T-helper 2 cell (primary cell): ENCODE measurements around the gene ADGRB3.
"Not testable (repeated sequence)": the region's sequence is repeated elsewhere in the genome, so short reads cannot be mapped to it uniquely, and the experiment has no call there.

Experiments used
- DNase-seq, 5 experiments: peaks; one replicate each; pipeline versions ENCODE4 v3.0.0 to v3.0.0-alpha.2; 2012 to 2022

The ADGRB3 gene

GRCh38 chr6:68852791-68853190, 217.7 kb downstream of the ADGRB3 start:
- DNase-seq = no peak

DNA sequence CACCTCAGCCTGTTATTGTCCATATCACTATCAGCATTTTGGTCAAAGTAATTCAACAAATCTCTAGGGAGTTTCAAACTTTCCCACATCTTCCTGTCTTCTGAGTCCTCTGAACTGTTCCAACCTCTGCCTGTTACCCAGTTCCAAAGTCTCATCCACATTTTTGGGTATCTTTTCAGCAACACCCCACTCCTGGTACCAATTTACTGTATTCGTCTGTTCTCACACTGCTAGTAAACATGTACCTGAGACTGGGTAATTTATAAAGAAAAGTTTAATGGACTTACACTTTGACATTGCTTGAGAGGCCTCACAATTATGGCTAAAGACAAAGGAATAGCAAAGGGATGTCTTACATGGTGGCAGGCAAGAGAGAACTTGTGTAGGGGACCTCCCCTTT, 224.2 kb downstream of the ADGRB3 start:
- DNase-seq = no peak

- no peak for DNase-seq
Measured at GRCh38 chr6:68868646-68869045, 233.6 kb downstream of the ADGRB3 start.

DNA sequence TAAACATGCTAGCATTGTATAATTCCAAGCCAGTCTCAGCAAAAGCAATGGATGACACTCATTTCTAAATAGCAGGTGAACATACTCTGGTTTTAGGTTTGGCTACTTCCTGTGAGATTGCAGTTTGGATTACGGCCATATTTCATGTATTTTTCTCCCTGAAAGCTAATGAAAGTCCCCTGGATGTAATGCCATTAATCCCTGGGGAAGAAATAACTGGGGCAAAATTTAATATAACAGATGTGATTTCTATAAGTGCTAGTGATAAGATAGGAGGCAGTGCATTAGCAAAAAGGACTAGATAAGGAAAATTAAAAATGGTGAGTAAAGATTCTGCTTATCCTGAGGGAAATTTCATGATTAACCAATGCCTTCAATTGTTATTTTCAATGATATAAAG, 238.2 kb downstream of the ADGRB3 start:
- no peak for DNase-seq

DNA sequence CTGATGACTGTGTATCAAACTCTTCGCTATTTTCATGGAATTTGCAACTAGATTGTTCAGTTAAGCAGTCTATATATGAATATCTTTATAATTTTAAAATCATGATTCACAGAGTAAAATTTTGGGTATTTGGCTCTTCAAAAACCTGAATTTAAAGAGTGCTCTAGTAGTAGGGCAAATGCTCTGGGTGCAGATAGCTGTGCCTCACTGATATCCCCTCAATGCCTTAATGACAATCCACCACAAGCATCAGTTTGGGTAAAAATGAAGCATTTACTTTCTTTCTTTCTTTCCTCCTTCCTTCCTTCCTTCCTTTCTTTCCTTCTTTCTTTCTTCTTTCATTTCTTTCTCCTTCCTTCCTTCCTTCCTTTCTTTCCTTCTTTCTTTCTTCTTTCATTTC, 239.7 kb downstream of the ADGRB3 start:
- DNase-seq = no peak

DNA sequence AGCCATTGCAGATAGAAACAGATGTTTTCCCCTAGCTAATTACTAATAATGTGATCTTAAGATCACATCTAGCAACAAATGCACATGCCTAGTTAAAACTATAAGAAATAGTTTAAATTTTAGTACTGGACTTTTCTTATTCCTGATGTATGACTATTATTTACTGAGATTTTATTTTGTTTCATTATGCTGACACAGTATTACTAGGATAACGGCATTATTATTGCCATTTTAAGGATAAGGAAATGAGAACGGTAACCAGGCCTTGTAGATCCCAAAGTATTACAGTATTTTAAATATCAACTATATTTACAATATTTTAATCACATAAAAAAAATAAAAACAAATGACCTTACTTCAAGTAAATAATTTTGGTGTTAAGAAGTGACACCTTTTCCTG, 240.3 kb downstream of the ADGRB3 start:
- DNase-seq = no peak

GRCh38 chr6:68876792-68877493, 241.9 kb downstream of the ADGRB3 start:
- peak in 1 of 5 experiments; percentile 2 for DNase-seq

- no peak for DNase-seq
Measured at GRCh38 chr6:68880050-68880813, 245.2 kb downstream of the ADGRB3 start.

DNA sequence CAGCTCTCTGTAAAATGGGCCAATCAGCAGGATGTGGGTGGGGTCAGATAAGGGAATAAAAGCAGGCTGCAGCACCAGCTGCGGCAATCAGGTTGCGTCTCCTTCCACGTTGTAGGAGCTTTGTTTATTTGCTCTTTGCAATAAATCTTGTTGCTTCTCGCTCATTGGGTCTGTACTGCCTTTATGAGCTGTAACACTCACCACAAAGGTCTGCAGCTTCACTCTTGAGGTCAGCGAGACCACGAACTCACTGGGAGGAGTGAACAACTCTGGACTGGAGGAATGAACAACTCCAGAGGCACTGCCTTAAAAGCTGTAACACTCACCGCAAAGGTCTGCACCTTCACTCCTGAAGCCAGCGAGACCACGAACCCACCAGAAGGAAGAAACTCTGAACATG, 248.2 kb downstream of the ADGRB3 start:
- DNase-seq = not testable (repeated sequence)

- DNase-seq = no peak
Measured at GRCh38 chr6:68891419-68891818, 256.3 kb downstream of the ADGRB3 start.

- no peak for DNase-seq
Measured at GRCh38 chr6:68892452-68892851, 257.4 kb downstream of the ADGRB3 start.

DNA sequence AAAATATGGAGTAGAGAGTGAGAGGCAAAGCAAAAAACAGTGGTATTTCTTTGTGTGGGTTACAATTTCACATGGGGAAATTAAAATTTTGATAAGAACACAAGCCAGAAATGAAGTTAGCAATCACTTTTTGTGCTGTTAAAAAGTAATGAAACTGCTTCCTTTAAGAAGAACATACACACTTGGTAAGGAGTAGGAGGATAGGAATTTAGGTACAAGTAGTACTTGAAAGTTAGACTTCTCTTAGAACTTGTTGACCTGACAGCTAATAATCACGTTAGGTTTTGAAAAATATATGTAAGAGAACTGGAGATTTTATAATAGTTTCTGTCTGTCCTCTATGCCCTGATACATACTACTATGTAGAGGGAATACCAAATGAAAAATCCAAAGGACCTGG, 260.8 kb downstream of the ADGRB3 start:
- DNase-seq = no peak

- DNase-seq = no peak
Measured at GRCh38 chr6:68901044-68901443, 266.0 kb downstream of the ADGRB3 start.

DNA sequence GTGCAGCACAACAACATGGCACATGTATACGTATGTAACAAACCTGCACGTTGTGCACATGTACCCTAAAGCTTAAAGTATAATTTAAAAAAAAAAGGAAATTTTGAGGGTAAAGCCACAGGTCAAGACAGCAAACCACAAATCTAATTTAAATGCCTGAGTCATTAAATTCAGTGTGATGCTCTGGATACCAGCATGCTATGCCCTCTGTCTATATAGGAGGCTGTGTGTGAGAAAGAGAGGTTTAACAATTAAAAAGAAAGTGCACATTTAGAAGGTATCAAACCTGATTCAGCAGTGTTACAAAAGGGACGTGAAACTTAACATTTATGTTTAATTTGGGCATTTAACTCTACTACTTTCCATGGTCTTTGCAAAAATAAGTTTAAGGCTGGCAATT, 276.3 kb downstream of the ADGRB3 start:
- no peak for DNase-seq

DNA sequence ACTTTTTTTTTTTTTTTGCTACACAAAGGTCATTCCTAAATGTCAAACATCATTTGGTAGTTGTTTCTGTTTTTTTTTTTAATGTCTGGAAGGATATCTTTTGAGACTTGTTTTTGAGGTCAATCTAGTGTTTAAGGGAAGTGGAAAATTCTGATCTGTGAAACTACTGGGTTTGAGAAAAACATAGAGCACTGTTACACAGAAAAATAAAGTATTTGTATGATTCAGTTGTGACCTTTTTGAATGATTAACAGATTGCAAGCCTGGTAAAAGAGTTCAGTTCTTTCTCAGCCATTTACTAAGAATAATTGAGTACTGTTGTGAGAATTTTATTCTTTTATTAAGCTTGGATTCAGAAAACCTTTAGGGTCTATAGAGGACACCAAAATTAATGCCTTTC, 276.7 kb downstream of the ADGRB3 start:
- DNase-seq = no peak

GRCh38 chr6:68912805-68913204, 277.7 kb downstream of the ADGRB3 start:
- not testable (repeated sequence) for DNase-seq

GRCh38 chr6:68915586-68915985, 280.5 kb downstream of the ADGRB3 start:
- DNase-seq = no peak

GRCh38 chr6:68919537-68919936, 284.5 kb downstream of the ADGRB3 start:
- DNase-seq = no peak

GRCh38 chr6:68941345-68941744, 306.3 kb downstream of the ADGRB3 start:
- no peak for DNase-seq

GRCh38 chr6:68947721-68948120, 312.6 kb downstream of the ADGRB3 start:
- DNase-seq = no peak

DNA sequence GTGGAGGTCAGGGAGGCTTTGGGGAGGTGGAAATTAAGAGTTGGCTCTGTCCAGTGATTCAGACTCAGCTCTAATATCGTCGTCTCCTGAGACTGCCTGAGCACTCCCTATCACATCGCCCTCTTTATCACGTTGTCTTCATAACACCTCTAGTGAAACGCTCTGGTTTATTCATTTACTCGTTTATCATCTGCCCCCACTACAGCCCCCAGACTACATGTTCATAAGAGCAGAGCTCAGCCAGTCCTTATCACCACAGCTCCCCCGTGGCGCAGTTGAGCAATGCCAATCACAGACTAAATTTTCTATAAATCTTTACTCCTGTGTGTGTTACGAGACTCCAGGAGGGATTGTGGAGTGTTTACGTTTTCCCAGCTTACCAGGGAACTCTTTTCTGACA, 316.2 kb downstream of the ADGRB3 start:
- no peak for DNase-seq

DNA sequence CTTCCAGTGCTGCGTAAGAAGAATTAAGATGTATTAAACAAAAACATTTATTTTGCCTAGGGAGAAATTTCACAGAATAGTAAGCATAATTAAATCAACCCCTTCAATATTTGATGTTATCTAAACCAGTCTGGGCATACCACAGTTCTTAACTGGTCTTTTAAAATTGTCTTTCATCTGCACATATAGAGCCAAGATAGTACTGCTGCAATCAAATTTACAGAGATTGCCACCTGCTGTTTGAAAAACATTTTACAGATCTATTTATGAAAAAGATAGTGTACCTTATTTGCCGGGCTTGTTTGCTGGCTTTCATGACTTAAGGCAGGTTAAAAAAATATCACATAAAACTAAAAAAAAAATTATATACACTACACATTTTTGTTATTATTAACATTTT, 323.2 kb downstream of the ADGRB3 start:
- no peak for DNase-seq

GRCh38 chr6:68967549-68968300, 332.6 kb downstream of the ADGRB3 start:
- DNase-seq = peak in 3 of 5 experiments; percentile 1 to 58 (median 4)

DNA sequence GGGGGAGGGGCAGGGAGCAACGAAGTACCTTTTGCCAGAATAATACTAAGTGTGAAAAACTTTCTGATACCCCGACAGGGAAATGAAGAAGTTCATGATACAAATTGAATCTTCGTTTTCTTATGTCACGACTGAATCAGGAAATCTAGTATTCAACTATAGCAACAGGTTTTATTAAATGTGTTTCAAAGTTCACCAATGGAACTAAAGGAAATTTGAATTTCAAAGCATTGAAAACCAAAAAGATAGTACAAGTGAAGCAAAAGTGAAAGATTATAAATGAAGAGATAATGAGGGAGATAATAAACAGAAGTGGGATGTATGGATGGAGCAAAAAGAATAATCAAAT, 333.2 kb downstream of the ADGRB3 start:
- DNase-seq = peak in 1 of 5 experiments; percentile 8
